ENCODE measurements around the gene OR10AG1. TPM values are rescaled to one million over a fixed set of nuclear protein-coding genes. Genes with fewer than 3 reads are reported as not detected.
A peak's percentile ranks its signal among the peaks of the same experiment; 100 is the strongest.

The OR10AG1 gene
- total and polyA plus RNA-seq, 2 of the 8 experiments (the other 6 are each of a cell fraction or from before 2014, with no cell fraction given), result not detected

DNA sequence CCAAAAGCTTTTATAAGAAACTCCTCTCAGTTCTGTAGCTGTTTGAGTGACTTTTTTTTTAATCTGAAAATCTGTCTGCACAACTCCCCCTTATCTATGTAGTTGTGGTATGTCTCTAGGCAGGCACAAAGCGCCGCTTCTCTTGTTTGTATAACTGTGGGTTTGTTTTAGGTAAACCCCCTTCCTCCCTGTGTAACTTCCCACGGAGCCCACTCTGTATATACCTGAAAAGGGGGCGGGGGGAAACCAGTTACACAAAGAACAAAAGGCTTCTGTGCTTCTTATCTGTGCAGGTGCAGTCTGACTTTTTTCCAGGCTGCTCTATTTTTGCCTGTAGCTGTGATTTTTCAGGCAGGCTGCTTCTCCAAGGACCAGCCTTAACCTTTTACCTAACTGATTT lies 13.2 kb downstream of the OR10AG1 start:
- Histone ChIP-seq H3K9me3 (ENCODE audit: insufficient read depth in 2 of 2, low read depth in 1 of 2, low read length in 1 of 2) (no peaks in the 10 kb centered on the region), H4K20me1 (replicated peaks in 1 of 2; ENCODE audit: control insufficient read depth in 1 of 2, insufficient read depth in 2 of 2, low read length in 2 of 2) (no peaks in the 10 kb centered on the region), H3K23me2 (ENCODE audit: low read depth, low read length) (no peaks in the 10 kb centered on the region), H3K9ac (replicated peaks in 1 of 4; ENCODE audit: extremely low read depth in 1 of 4, low read depth in 3 of 4, low read length in 3 of 4) (no peak overlapping the region), H4K91ac (replicated peaks; ENCODE audit: insufficient read length, low read length) (no peak overlapping the region), H2BK120ac (replicated peaks; ENCODE audit: low read depth, low read length) (no peak overlapping the region), H4K8ac (ENCODE audit: extremely low read depth, insufficient read depth, low read length) (no peak overlapping the region), H3K4me2 (ENCODE audit: insufficient read depth in 1 of 2, low read depth in 2 of 2, low read length in 2 of 2) (no peak overlapping the region), H3K14ac (ENCODE audit: insufficient read length) (no peak overlapping the region), H3K56ac (replicated peaks; ENCODE audit: insufficient read length, low read depth, low read length) (no peak overlapping the region), H2BK5ac (ENCODE audit: low read depth, low read length) (no peak overlapping the region), H3K27ac (ENCODE audit: low read depth, low read length) (no peak overlapping the region), H2BK20ac (ENCODE audit: low read length) (no peak overlapping the region), H2AFZ (ENCODE audit: low read length) (peak overlapping the region; percentile 68), H3K18ac (ENCODE audit: extremely low read depth, low read length) (no peak overlapping the region), H3K4ac (replicated peaks; ENCODE audit: insufficient read length, low read depth, low read length) (no peak overlapping the region), H2AK5ac (ENCODE audit: low read depth, low read length) (no peak overlapping the region), H3K79me2 (ENCODE audit: control insufficient read depth in 1 of 2, insufficient read depth in 2 of 2, low read length in 2 of 2) (no peaks in the 10 kb centered on the region), H3K23ac (ENCODE audit: insufficient read length) (no peak overlapping the region), H3K27me3 (replicated peaks in 1 of 4; ENCODE audit: control insufficient read depth in 3 of 4, extremely low read depth in 1 of 4, insufficient read depth in 3 of 4, low read length in 3 of 4) (no peaks in the 10 kb centered on the region), H4K5ac (ENCODE audit: insufficient read length, low read depth, low read length) (no peak overlapping the region), H3K79me1 (ENCODE audit: low read depth, low read length) (no peaks in the 10 kb centered on the region), H2BK15ac (ENCODE audit: low read length) (no peak overlapping the region), H3K36me3 (ENCODE audit: control insufficient read depth in 2 of 4, insufficient read depth in 4 of 4, low read length in 3 of 4) (no peaks in the 10 kb centered on the region), H3K4me3 (ENCODE audit: extremely low read depth in 1 of 4, insufficient read depth in 2 of 4, low read depth in 3 of 4, low read length in 4 of 4) (no peak overlapping the region), H2BK12ac (ENCODE audit: low read depth, low read length) (no peak overlapping the region), H3K4me1 (replicated peaks in 1 of 4; ENCODE audit: control insufficient read depth in 3 of 4, insufficient read depth in 4 of 4, low read length in 3 of 4) (no peaks in the 10 kb centered on the region)
- ChIA-PET CTCF (ENCODE audit: partially characterized antibody) (no interaction called here), POLR2A (ENCODE audit: partially characterized antibody) (no interaction called here)
- 60% methylated on average over 4 of the region's 4 CpGs; no CpG with 5 or more reads in 1 of the 2 experiments for WGBS, 2 experiments (ENCODE audit: extremely low coverage in 1 of 2, insufficient coverage in 1 of 2, insufficient read length in 1 of 2, insufficient replicate concordance in 2 of 2, low coverage in 1 of 2, low lambda C conversion rate in 2 of 2, missing lambda C conversion rate in 1 of 2)
- FAIRE-seq (no peak), DNase-seq (ENCODE audit: low read depth in 1 of 2, low spot score in 2 of 2) (no peak)
- TF ChIP-seq RNF2 (IDR thresholded peaks at IDR 0.05; ENCODE audit: borderline replicate concordance, low read depth, low read length, missing control alignments, poor library complexity, severe bottlenecking) (no peak), JUN (IDR thresholded peaks at IDR 0.05; ENCODE audit: low read depth, low read length) (no peak), RXRA (IDR thresholded peaks at IDR 0.05; ENCODE audit: insufficient read depth, low read depth, low read length) (no peak), SP1 (IDR thresholded peaks at IDR 0.05; ENCODE audit: low read depth, low read length) (no peak), ZNF274 (IDR thresholded peaks at IDR 0.05; ENCODE audit: borderline replicate concordance, extremely low read depth, low read length) (no peak), TEAD4 (IDR thresholded peaks at IDR 0.05; ENCODE audit: low read depth, low read length) (no peak), TAF1 (IDR thresholded peaks at IDR 0.05; ENCODE audit: low read depth, low read length) (no peak), SIN3A (conservative IDR thresholded peaks at IDR 0.05 in 1 of 2, IDR thresholded peaks at IDR 0.05 in 1 of 2; ENCODE audit: low read depth in 1 of 2, low read length in 2 of 2) (no peak), FOSL1 (IDR thresholded peaks at IDR 0.05; ENCODE audit: insufficient read depth, low read depth, low read length) (no peak), POLR2A (IDR thresholded peaks at IDR 0.05; ENCODE audit: control extremely low read depth in 1 of 2, low read depth in 2 of 2, low read length in 2 of 2) (no peak), POLR2AphosphoS5 (IDR thresholded peaks at IDR 0.05; ENCODE audit: low read depth, low read length) (no peak)

All from H1 (cell line).